ENCODE results near the gene EXOSC2.

Gene EXOSC2

DNA sequence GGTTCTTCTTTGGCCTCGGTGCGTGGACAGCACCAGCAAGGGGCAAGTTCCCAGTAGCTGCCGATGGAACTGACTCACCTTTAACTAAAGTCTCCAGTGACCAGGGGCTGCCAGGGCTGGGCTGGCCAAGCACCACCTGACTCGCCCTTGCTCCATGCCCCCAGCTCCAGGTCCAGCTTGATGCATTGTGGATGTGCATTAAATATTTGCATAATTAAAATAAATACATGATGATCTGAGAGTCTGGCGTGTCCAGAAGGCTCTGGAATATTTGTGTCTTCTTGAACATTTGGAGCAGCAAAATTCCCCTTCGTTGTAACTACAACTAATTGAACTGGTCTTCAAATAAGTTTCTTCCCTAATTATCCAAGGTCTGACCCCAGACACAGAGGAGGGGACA is 38.7 kb upstream of the EXOSC2 start:
- DNase-seq: no peak

GRCh38 chr9:130658893-130659698 is 34.5 kb upstream of the EXOSC2 start:
- no peak overlapping the region for H3K27ac ChIP-seq (ENCODE audit: low read length)
- H4K20me1 ChIP-seq (ENCODE audit: insufficient read depth, low read length): no peaks in the 10 kb centered on the region
- H3K4me2 ChIP-seq (ENCODE audit: low read depth, low read length): no peak overlapping the region
- H3K36me3 ChIP-seq (replicated peaks; ENCODE audit: insufficient read depth, low read length): no peaks in the 10 kb centered on the region
- no peaks in the 10 kb centered on the region for H3K4me1 ChIP-seq (ENCODE audit: low read length)
- TF ChIP-seq, protein P1, sequence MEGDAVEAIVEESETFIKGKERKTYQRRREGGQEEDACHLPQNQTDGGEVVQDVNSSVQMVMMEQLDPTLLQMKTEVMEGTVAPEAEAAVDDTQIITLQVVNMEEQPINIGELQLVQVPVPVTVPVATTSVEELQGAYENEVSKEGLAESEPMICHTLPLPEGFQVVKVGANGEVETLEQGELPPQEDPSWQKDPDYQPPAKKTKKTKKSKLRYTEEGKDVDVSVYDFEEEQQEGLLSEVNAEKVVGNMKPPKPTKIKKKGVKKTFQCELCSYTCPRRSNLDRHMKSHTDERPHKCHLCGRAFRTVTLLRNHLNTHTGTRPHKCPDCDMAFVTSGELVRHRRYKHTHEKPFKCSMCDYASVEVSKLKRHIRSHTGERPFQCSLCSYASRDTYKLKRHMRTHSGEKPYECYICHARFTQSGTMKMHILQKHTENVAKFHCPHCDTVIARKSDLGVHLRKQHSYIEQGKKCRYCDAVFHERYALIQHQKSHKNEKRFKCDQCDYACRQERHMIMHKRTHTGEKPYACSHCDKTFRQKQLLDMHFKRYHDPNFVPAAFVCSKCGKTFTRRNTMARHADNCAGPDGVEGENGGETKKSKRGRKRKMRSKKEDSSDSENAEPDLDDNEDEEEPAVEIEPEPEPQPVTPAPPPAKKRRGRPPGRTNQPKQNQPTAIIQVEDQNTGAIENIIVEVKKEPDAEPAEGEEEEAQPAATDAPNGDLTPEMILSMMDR (IDR thresholded peaks at IDR 0.05; ENCODE audit: low read length): no peak
- TF ChIP-seq EZH2phosphoT487 (IDR thresholded peaks at IDR 0.05; ENCODE audit: low read length) (no peak), EZH2 (optimal IDR thresholded peaks at IDR 0.05; ENCODE audit: low read depth, low read length) (no peak)
- H3F3A ChIP-seq (ENCODE audit: insufficient read depth, low read length): no peaks in the 10 kb centered on the region
- peaks cover 92% of the 10 kb centered on the region for H3K27me3 ChIP-seq (replicated peaks; ENCODE audit: insufficient read depth, low read length)
- H3K4me3 ChIP-seq (ENCODE audit: low read length): no peak overlapping the region
- no peak for DNase-seq
- H3K9ac ChIP-seq (ENCODE audit: low read length): no peak overlapping the region
- no peaks in the 10 kb centered on the region for H3K79me2 ChIP-seq (ENCODE audit: low read length)
- no peaks in the 10 kb centered on the region for H3K9me2 ChIP-seq (replicated peaks; ENCODE audit: insufficient read depth, low read length)
- H3K9me3 ChIP-seq (replicated peaks; ENCODE audit: insufficient read depth, low read length): no peaks in the 10 kb centered on the region
- H2AFZ ChIP-seq (ENCODE audit: low read length): no peak overlapping the region

More for the DNA sequence above, 38.7 kb upstream of the EXOSC2 start:
- H3K27me3 ChIP-seq (replicated peaks; ENCODE audit: insufficient read depth, low read length): peaks cover 86% of the 10 kb centered on the region
- H3K9ac ChIP-seq (ENCODE audit: low read length): no peak overlapping the region
- H3K36me3 ChIP-seq (replicated peaks; ENCODE audit: insufficient read depth, low read length): no peaks in the 10 kb centered on the region
- H3K9me3 ChIP-seq (replicated peaks; ENCODE audit: insufficient read depth, low read length): no peaks in the 10 kb centered on the region
- no peak overlapping the region for H3K4me2 ChIP-seq (ENCODE audit: low read depth, low read length)
- no peaks in the 10 kb centered on the region for H3F3A ChIP-seq (ENCODE audit: insufficient read depth, low read length)
- no peaks in the 10 kb centered on the region for H4K20me1 ChIP-seq (ENCODE audit: insufficient read depth, low read length)
- no peak overlapping the region for H3K27ac ChIP-seq (ENCODE audit: low read length)
- H3K79me2 ChIP-seq (ENCODE audit: low read length): no peaks in the 10 kb centered on the region
- no peak overlapping the region for H3K4me3 ChIP-seq (ENCODE audit: low read length)
- no peaks in the 10 kb centered on the region for H3K4me1 ChIP-seq (ENCODE audit: low read length)
- H3K9me2 ChIP-seq (replicated peaks; ENCODE audit: insufficient read depth, low read length): no peaks in the 10 kb centered on the region
- no peak for TF ChIP-seq EZH2 (optimal IDR thresholded peaks at IDR 0.05; ENCODE audit: low read depth, low read length)
- TF ChIP-seq, protein P1 (IDR thresholded peaks at IDR 0.05; ENCODE audit: low read length): no peak
- no peak for TF ChIP-seq EZH2phosphoT487 (IDR thresholded peaks at IDR 0.05; ENCODE audit: low read length)
- H2AFZ ChIP-seq (ENCODE audit: low read length): no peak overlapping the region

DNA sequence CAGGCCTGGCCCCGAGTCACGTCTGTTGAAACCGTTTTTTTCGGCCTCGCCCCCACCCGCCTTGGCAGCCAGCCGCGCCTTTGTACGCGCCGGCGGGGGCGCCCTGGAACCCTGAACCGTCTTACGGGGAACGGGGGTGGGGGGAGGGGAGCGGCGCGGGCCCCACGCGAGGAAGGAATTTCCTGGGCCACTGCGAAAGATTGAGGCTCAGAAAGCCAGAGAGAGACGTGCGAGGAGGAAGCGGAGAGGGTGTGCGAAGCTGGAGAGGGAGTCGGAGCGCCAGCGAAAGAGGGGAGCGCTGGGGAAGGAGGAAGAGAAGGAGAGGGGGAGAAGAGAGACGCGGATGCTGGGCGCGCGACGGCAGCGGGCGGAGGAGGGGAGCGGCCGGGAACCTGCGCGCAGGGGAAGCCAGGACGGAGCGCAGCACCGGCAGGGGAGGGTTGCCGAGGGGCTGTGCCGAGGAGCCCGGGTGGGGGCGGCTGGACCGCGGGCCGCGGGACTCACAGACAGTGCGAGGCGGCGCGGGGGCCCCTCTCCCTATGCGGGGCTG is 33.8 kb upstream of the EXOSC2 start:
- Histone ChIP-seq H3K27me3 (replicated peaks; ENCODE audit: insufficient read depth, low read length) (peaks cover 93% of the 10 kb centered on the region), H3K79me2 (ENCODE audit: low read length) (no peaks in the 10 kb centered on the region), H3K27ac (ENCODE audit: low read length) (no peak overlapping the region), H3K9ac (ENCODE audit: low read length) (no peak overlapping the region), H3K36me3 (replicated peaks; ENCODE audit: insufficient read depth, low read length) (no peaks in the 10 kb centered on the region), H3K4me1 (ENCODE audit: low read length) (no peaks in the 10 kb centered on the region), H3F3A (ENCODE audit: insufficient read depth, low read length) (no peaks in the 10 kb centered on the region), H4K20me1 (ENCODE audit: insufficient read depth, low read length) (no peaks in the 10 kb centered on the region), H3K4me2 (ENCODE audit: low read depth, low read length) (no peak overlapping the region), H3K9me3 (replicated peaks; ENCODE audit: insufficient read depth, low read length) (no peaks in the 10 kb centered on the region), H2AFZ (ENCODE audit: low read length) (no peak overlapping the region), H3K9me2 (replicated peaks; ENCODE audit: insufficient read depth, low read length) (no peaks in the 10 kb centered on the region), H3K4me3 (ENCODE audit: low read length) (no peak overlapping the region)
- DNase-seq: no peak
- TF ChIP-seq EZH2phosphoT487 (IDR thresholded peaks at IDR 0.05; ENCODE audit: low read length): no peak
- TF ChIP-seq, protein P1 (IDR thresholded peaks at IDR 0.05; ENCODE audit: low read length): no peak

All from MM.1S (cell line).